ENCODE measurements around the gene PSMG3.

PSMG3 gene

GRCh38 chr7:1603346-1604225, 33.8 kb upstream of the PSMG3 start:
- Histone ChIP-seq H3K79me2 (ENCODE audit: insufficient read depth, low read depth) (no peaks in the 10 kb centered on the region), H4K20me1 (ENCODE audit: insufficient read depth) (no peaks in the 10 kb centered on the region), H3K27ac (no peak overlapping the region), H3K27me3 (ENCODE audit: insufficient read depth, low read depth) (peaks cover 93% of the 10 kb centered on the region), H3K9ac (no peak overlapping the region), H2AFZ (ENCODE audit: low read depth) (no peak overlapping the region), H3K36me3 (ENCODE audit: insufficient read depth) (no peaks in the 10 kb centered on the region), H3K4me1 (ENCODE audit: low read depth, poor library complexity, severe bottlenecking) (no peaks in the 10 kb centered on the region), H3K4me2 (no peak overlapping the region), H3K4me3 (IDR thresholded peaks at IDR 0.05; ENCODE audit: insufficient read depth, low read depth, low read length) (no peak overlapping the region)
- TF ChIP-seq CTCF (conservative IDR thresholded peaks at IDR 0.05; ENCODE audit: low read depth, low read length), result no peak

GRCh38 chr7:1602386-1602785, 32.6 kb upstream of the PSMG3 start:
- Histone ChIP-seq H3K9ac (no peak overlapping the region), H3K27me3 (ENCODE audit: insufficient read depth, low read depth) (peaks cover 93% of the 10 kb centered on the region), H3K36me3 (ENCODE audit: insufficient read depth) (no peaks in the 10 kb centered on the region), H3K4me1 (ENCODE audit: low read depth, poor library complexity, severe bottlenecking) (no peaks in the 10 kb centered on the region), H3K79me2 (ENCODE audit: insufficient read depth, low read depth) (no peaks in the 10 kb centered on the region), H3K27ac (no peak overlapping the region), H3K4me3 (IDR thresholded peaks at IDR 0.05; ENCODE audit: insufficient read depth, low read depth, low read length) (no peak overlapping the region), H2AFZ (ENCODE audit: low read depth) (no peak overlapping the region; the same call in 1 of the 2 replicates), H4K20me1 (ENCODE audit: insufficient read depth) (no peaks in the 10 kb centered on the region), H3K4me2 (no peak overlapping the region)
- TF ChIP-seq CTCF (conservative IDR thresholded peaks at IDR 0.05; ENCODE audit: low read depth, low read length), result no peak

GRCh38 chr7:1601956-1602355, 32.1 kb upstream of the PSMG3 start:
- no peaks in the 10 kb centered on the region for H3K4me1 ChIP-seq (ENCODE audit: low read depth, poor library complexity, severe bottlenecking)
- H3K9ac ChIP-seq, result no peak overlapping the region
- H3K27ac ChIP-seq, result no peak overlapping the region
- H2AFZ ChIP-seq (ENCODE audit: low read depth), result no peak overlapping the region; the same call in 1 of the 2 replicates
- TF ChIP-seq CTCF (conservative IDR thresholded peaks at IDR 0.05; ENCODE audit: low read depth, low read length), result no peak
- H3K36me3 ChIP-seq (ENCODE audit: insufficient read depth), result no peaks in the 10 kb centered on the region
- no peak overlapping the region for H3K4me2 ChIP-seq
- H4K20me1 ChIP-seq (ENCODE audit: insufficient read depth), result no peaks in the 10 kb centered on the region
- no peak overlapping the region for H3K4me3 ChIP-seq (IDR thresholded peaks at IDR 0.05; ENCODE audit: insufficient read depth, low read depth, low read length)
- H3K27me3 ChIP-seq (ENCODE audit: insufficient read depth, low read depth), result peaks cover 93% of the 10 kb centered on the region
- H3K79me2 ChIP-seq (ENCODE audit: insufficient read depth, low read depth), result no peaks in the 10 kb centered on the region

GRCh38 chr7:1599640-1600395, 30.0 kb upstream of the PSMG3 start:
- H3K9ac ChIP-seq, result no peak overlapping the region
- no peaks in the 10 kb centered on the region for H3K4me1 ChIP-seq (ENCODE audit: low read depth, poor library complexity, severe bottlenecking)
- H4K20me1 ChIP-seq (ENCODE audit: insufficient read depth), result no peaks in the 10 kb centered on the region
- H3K27ac ChIP-seq, result no peak overlapping the region
- no peak overlapping the region for H3K4me2 ChIP-seq
- H3K36me3 ChIP-seq (ENCODE audit: insufficient read depth), result no peaks in the 10 kb centered on the region
- H3K79me2 ChIP-seq (ENCODE audit: insufficient read depth, low read depth), result no peaks in the 10 kb centered on the region
- peaks cover 97% of the 10 kb centered on the region for H3K27me3 ChIP-seq (ENCODE audit: insufficient read depth, low read depth)
- no peak for TF ChIP-seq CTCF (conservative IDR thresholded peaks at IDR 0.05; ENCODE audit: low read depth, low read length)
- no peak overlapping the region for H2AFZ ChIP-seq (ENCODE audit: low read depth)
- no peak overlapping the region for H3K4me3 ChIP-seq (IDR thresholded peaks at IDR 0.05; ENCODE audit: insufficient read depth, low read depth, low read length)
